NCI-H2081 treated with DMSO at 0.1 percent for 48 hours (cell line): ENCODE measurements around the gene BLTP3B.

Source experiments
- DNase-seq: peaks from one replicate; lab custom pipeline; 2025; lab: John Stamatoyannopoulos, UW

The BLTP3B gene

GRCh38 chr12:100120355-100120754 lies 22.3 kb downstream of the BLTP3B start:
- no peak for DNase-seq

DNA sequence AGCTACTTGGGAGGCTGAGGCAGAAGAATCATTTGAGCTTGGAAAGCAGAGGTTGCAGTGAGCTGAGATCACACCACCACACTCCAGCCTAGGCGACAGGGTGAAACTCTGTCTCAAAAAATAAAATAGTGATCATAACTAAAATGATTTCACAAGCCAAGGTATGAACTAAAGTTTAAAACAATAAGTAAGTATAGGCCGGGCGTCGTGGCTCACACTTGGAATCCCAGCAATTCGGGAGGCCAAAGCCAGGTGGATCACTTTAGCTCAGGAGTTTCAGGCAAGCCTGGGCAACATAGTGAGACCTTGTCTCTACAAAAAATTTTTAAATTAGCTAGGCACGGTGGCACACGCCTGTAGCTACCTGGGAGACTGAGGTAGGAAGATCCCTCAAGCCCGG lies 27.4 kb downstream of the BLTP3B start:
- DNase-seq, result no peak

DNA sequence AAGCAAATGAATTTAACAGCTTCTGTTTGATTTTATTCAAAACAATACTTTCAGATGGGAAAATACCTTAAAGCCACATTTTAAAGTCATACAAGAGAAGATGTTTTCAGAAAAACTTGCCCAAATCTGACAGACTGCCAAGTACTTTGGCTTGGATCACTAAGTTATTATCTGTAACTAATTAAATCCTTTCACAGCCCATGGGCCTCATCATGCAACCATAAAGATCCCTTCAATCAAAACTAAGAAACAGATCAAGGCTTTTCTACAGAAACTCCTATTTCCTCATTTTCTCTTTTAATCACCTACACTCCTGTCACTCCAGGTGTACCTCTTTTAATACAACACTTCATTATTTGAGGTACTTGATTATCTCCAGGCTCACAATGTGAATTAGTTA lies 28.1 kb downstream of the BLTP3B start:
- no peak for DNase-seq

- DNase-seq, result no peak
Observed at GRCh38 chr12:100110276-100110675, 32.4 kb downstream of the BLTP3B start.

GRCh38 chr12:100106861-100107260 lies 35.8 kb downstream of the BLTP3B start:
- DNase-seq, result no peak

DNA sequence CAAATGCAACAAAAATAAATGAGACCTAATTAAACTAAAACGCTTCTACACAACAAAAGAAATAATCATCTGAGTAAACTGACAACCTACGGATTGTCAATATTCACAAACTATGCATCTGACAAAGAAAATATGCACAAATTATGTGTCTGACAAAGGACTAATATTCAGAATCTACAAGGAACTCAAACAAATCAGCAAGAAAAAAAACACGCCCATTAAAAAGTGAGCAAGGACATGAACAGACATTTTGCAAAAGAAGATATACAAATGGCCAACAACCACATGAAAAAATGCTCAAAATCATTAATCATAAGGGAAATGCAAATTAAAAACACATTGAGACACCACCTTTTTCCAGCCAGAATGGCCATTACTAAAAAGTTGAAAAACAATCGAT lies 37.0 kb downstream of the BLTP3B start:
- DNase-seq, result no peak

DNA sequence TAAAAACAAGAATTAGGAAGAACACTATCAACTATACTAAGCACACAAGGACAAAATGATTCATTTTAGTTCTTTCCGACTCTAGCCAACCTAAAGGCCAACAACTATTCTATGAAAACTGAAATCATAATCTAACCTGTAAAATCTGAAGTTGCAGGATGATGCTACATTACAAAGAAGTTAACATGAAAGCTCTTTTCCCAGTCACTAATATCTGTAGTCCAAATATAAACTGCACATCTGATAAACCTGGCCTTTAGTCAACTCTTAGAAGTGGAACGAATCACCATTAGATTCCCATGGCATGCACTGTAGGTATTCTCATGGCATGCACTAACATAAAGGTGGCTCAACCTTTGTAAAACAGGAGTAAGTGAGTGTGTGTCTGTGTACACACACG lies 41.7 kb downstream of the BLTP3B start:
- no peak for DNase-seq
